Spleen (tissue), 7 donors: Measurements from ENCODE around the gene DCBLD2.

Experiments used
- POLR2A ChIP-seq, 3 donors: fragments of 450-650 bp; IDR thresholded peaks; one replicate each; pipeline ENCODE4 v1.5.1; 2017; ENCODE audit warnings: antibody characterized with exemption in 3 of 3, mild to moderate bottlenecking in 1 of 3
- TF ChIP-seq, protein P1 (sequence below), 11 experiments: fragments of 200-600 bp in 7 of 11; fragments of 450-650 bp in 4 of 11; sonication (generic) in 4 of 11; IDR thresholded peaks in 8 of 11; conservative IDR thresholded peaks in 3 of 11; 1 replicate in 7 of 11; 2 replicates in 4 of 11; pipeline versions ENCODE4 v1.4.0 to v1.8.0; 2016 to 2021; ENCODE audit warnings: antibody characterized with exemption in 11 of 11, inconsistent platforms in 4 of 11, mild to moderate bottlenecking in 1 of 11
- donor health status: DM: no; HTN: no; CAD: no; lungs with moderate emphysema.
- donor health status: DM: no; HTN: no; CAD: no.
- donor health status: DM: no; HTN: no; CAD: no.

DNA sequence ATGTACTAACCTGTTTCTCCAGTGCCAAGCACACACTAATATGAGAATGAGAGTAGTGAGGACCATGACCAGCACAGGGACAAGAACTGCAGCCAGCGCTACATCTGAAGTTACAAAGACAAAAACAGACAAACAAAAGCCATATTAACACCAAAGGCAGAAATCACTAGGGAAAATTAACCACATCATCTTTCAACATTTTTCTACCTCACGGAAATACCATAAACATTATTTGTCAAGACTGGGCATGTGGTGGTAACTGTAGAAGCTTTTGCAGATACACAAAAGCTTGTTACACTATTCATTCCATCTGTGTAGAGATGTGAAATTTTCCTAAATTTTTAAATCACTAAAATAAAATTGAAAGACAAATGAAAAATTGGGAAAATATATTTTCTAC, 93.4 kb downstream of the DCBLD2 start:
- no peak for TF ChIP-seq POLR2A (IDR thresholded peaks at IDR 0.05)
- TF ChIP-seq, protein P1, sequence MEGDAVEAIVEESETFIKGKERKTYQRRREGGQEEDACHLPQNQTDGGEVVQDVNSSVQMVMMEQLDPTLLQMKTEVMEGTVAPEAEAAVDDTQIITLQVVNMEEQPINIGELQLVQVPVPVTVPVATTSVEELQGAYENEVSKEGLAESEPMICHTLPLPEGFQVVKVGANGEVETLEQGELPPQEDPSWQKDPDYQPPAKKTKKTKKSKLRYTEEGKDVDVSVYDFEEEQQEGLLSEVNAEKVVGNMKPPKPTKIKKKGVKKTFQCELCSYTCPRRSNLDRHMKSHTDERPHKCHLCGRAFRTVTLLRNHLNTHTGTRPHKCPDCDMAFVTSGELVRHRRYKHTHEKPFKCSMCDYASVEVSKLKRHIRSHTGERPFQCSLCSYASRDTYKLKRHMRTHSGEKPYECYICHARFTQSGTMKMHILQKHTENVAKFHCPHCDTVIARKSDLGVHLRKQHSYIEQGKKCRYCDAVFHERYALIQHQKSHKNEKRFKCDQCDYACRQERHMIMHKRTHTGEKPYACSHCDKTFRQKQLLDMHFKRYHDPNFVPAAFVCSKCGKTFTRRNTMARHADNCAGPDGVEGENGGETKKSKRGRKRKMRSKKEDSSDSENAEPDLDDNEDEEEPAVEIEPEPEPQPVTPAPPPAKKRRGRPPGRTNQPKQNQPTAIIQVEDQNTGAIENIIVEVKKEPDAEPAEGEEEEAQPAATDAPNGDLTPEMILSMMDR (IDR thresholded peaks at IDR 0.05 in 8 of 11, conservative IDR thresholded peaks at IDR 0.05 in 3 of 11): no peak
